ENCODE data around the gene SLC1A3. TPM values are rescaled to one million over a fixed set of nuclear protein-coding genes. Genes with fewer than 3 reads are reported as not detected.

The SLC1A3 gene
- total RNA-seq, 1 experiment from 2014 or later, result 9.6 TPM

GRCh38 chr5:36723912-36724311 is 117.5 kb downstream of the SLC1A3 start:
- Mint-ChIP-seq H3K27me3 (ENCODE audit: insufficient read depth, unreplicated experiment) (peaks cover 8% of the 10 kb centered on the region), H3K27ac (ENCODE audit: low read depth, unreplicated experiment) (no peak overlapping the region), H3K9me3 (ENCODE audit: unreplicated experiment) (no peaks in the 10 kb centered on the region), H3K4me3 (ENCODE audit: unreplicated experiment) (no peak overlapping the region), H3K36me3 (ENCODE audit: insufficient read depth, unreplicated experiment) (no peaks in the 10 kb centered on the region), H3K4me1 (ENCODE audit: insufficient read depth, unreplicated experiment) (no peaks in the 10 kb centered on the region)
- CTCF ChIA-PET, result interaction anchor here (1.2 to 1.5 kb wide), 4 partner anchors 8 to 27 kb away, joined by 3 to 4 read pairs (median 3); no protein-coding TSS in a partner anchor
- intact Hi-C loops (cut with micrococcal nuclease), result no loop called here
- POLR2A ChIA-PET, result no interaction called here
- no peak for DNase-seq (ENCODE audit: unreplicated experiment)
- BruUV-seq (replicated peaks), result no TSS peak
- TF ChIP-seq, protein P1, sequence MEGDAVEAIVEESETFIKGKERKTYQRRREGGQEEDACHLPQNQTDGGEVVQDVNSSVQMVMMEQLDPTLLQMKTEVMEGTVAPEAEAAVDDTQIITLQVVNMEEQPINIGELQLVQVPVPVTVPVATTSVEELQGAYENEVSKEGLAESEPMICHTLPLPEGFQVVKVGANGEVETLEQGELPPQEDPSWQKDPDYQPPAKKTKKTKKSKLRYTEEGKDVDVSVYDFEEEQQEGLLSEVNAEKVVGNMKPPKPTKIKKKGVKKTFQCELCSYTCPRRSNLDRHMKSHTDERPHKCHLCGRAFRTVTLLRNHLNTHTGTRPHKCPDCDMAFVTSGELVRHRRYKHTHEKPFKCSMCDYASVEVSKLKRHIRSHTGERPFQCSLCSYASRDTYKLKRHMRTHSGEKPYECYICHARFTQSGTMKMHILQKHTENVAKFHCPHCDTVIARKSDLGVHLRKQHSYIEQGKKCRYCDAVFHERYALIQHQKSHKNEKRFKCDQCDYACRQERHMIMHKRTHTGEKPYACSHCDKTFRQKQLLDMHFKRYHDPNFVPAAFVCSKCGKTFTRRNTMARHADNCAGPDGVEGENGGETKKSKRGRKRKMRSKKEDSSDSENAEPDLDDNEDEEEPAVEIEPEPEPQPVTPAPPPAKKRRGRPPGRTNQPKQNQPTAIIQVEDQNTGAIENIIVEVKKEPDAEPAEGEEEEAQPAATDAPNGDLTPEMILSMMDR (IDR thresholded peaks at IDR 0.05; ENCODE audit: unreplicated experiment), result no peak

DNA sequence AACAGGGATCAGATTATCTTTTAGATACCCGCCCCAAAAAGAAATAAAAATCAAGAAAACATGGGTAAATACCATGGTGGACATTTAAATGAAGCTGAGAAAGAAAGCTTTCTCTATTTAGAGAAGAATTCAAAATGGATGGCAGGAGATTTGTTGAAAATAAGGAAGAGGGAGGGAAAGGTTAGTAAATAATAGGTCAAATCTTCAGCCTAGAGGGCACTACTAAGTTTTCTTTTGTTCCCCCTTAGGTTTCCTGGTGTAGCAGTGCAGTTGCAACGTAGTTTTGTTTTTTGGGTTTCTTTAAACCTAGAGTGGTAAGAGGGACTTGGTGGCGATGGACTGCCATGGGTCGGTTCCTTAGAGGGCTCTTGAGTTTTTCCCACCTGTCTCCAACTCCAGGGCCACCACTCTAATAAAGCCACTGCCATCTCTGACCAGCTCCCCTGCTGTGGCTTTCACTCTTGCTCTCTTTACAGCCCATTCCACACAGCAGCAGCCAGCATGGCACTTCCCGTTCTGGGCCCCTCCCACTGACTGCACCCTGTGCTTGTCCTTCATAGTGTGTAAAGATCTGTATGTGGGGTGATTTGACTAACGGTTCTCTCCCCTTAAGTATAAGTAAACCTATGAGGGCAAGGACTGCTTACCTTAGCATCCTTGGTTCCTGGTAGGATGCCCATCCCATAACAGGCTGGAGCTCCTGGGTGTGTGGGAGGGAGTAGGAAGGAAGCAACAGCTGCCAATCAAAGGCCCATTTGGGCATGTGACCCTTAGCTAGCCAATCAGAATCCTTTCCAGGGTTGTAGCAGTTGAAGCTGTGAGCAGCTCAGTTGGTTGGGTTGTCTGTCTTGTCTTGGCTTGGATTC is 118.3 kb downstream of the SLC1A3 start:
- CTCF ChIA-PET, result interaction anchor here (0.6 to 1.5 kb wide), 4 partner anchors 10 to 265 kb away, joined by 3 to 5 read pairs (median 4); no protein-coding TSS in a partner anchor

GRCh38 chr5:36726317-36726716 is 119.9 kb downstream of the SLC1A3 start:
- DNase-seq (ENCODE audit: unreplicated experiment), result no peak

More for the DNA sequence above, 118.3 kb downstream of the SLC1A3 start:
- no peak overlapping the region for H3K4me3 Mint-ChIP-seq (ENCODE audit: unreplicated experiment)
- no peaks in the 10 kb centered on the region for H3K4me1 Mint-ChIP-seq (ENCODE audit: insufficient read depth, unreplicated experiment)
- DNase-seq (ENCODE audit: unreplicated experiment), result no peak
- H3K36me3 Mint-ChIP-seq (ENCODE audit: insufficient read depth, unreplicated experiment), result no peaks in the 10 kb centered on the region
- TF ChIP-seq, protein P1 (IDR thresholded peaks at IDR 0.05; ENCODE audit: unreplicated experiment), result no peak
- POLR2A ChIA-PET, result no interaction called here
- no TSS peak for BruUV-seq (replicated peaks)
- H3K27me3 Mint-ChIP-seq (ENCODE audit: insufficient read depth, unreplicated experiment), result peaks cover 8% of the 10 kb centered on the region
- intact Hi-C loops (cut with micrococcal nuclease), result no loop called here
- H3K27ac Mint-ChIP-seq (ENCODE audit: low read depth, unreplicated experiment), result no peak overlapping the region
- no peaks in the 10 kb centered on the region for H3K9me3 Mint-ChIP-seq (ENCODE audit: unreplicated experiment)

GRCh38 chr5:36726767-36727166 is 120.4 kb downstream of the SLC1A3 start:
- POLR2A ChIA-PET, result no interaction called here
- H3K36me3 Mint-ChIP-seq (ENCODE audit: insufficient read depth, unreplicated experiment), result no peaks in the 10 kb centered on the region
- TF ChIP-seq, protein P1 (IDR thresholded peaks at IDR 0.05; ENCODE audit: unreplicated experiment), result no peak
- H3K4me1 Mint-ChIP-seq (ENCODE audit: insufficient read depth, unreplicated experiment), result no peaks in the 10 kb centered on the region
- BruUV-seq (replicated peaks), result no TSS peak
- intact Hi-C loops (cut with micrococcal nuclease), result no loop called here
- H3K27me3 Mint-ChIP-seq (ENCODE audit: insufficient read depth, unreplicated experiment), result peaks cover 6% of the 10 kb centered on the region
- DNase-seq (ENCODE audit: unreplicated experiment), result no peak
- no peak overlapping the region for H3K27ac Mint-ChIP-seq (ENCODE audit: low read depth, unreplicated experiment)
- no peaks in the 10 kb centered on the region for H3K9me3 Mint-ChIP-seq (ENCODE audit: unreplicated experiment)
- CTCF ChIA-PET, result interaction anchor here (0.6 to 2.0 kb wide), 6 partner anchors 13 to 279 kb away, joined by 3 to 9 read pairs (median 4); no protein-coding TSS in a partner anchor
- no peak overlapping the region for H3K4me3 Mint-ChIP-seq (ENCODE audit: unreplicated experiment)

More at GRCh38 chr5:36726317-36726716, 119.9 kb downstream of the SLC1A3 start:
- TF ChIP-seq, protein P1 (IDR thresholded peaks at IDR 0.05; ENCODE audit: unreplicated experiment), result no peak
- Mint-ChIP-seq H3K9me3 (ENCODE audit: unreplicated experiment) (no peaks in the 10 kb centered on the region), H3K27me3 (ENCODE audit: insufficient read depth, unreplicated experiment) (peaks cover 8% of the 10 kb centered on the region), H3K4me1 (ENCODE audit: insufficient read depth, unreplicated experiment) (no peaks in the 10 kb centered on the region), H3K27ac (ENCODE audit: low read depth, unreplicated experiment) (no peak overlapping the region), H3K36me3 (ENCODE audit: insufficient read depth, unreplicated experiment) (no peaks in the 10 kb centered on the region), H3K4me3 (ENCODE audit: unreplicated experiment) (no peak overlapping the region)
- ChIA-PET POLR2A (no interaction called here), CTCF (interaction anchor here (0.9 kb wide), 1 partner anchor 16 kb away, joined by 4 read pairs; no protein-coding TSS in a partner anchor)
- intact Hi-C loops (cut with micrococcal nuclease), result no loop called here
- no TSS peak for BruUV-seq (replicated peaks)
